Heart left ventricle (tissue), 13 donors: ENCODE results near the gene KRT77.

Experiments used
- CTCF ChIP-seq, 12 donors: fragments of 200-600 bp; sonication (generic) in 4 of 12; IDR thresholded peaks; one replicate each; pipeline versions ENCODE4 v1.5.0 to v1.8.0; 2018 to 2022; ENCODE audit warnings: antibody characterized with exemption in 12 of 12, mild to moderate bottlenecking in 5 of 12
- POLR2A ChIP-seq, 2 donors: fragments of 450-650 bp; IDR thresholded peaks; one replicate each; pipeline ENCODE4 v1.6.1; 2017; ENCODE audit warnings: antibody characterized with exemption in 2 of 2, mild to moderate bottlenecking in 2 of 2, moderate library complexity in 2 of 2
- donor health status: ischemic (EF 13 %, LVEDD 7.1; RV severe dilation, severe dysfunction).
- donor health status: DM: no; HTN: yes; CAD: no.
- donor health status: DM: no; HTN: no; CAD: no.
- donor health status: ischemic (EF 25% LVEDD 6.9; RV normal size, moderate dysfunction).
- donor health status: ischemic (EF 25% LVEDD 5.7; RV mildly dilated, moderate dysfunction).
- donor health status: ischemic (EF 35%, LVEDD 5.7; RV mildly dilated, moderate dysfunction).
- donor health status: nonischemic (EF 11% LVEDD 7.7; RV severe dilation, severe dysfunction).
- donor health status: DM: yes; HTN: yes; CAD: no.
- donor health status: PGD.
- donor health status: ischemic (EF 29% LVEDD 5.4; RV normal size, mild dysfunction).
- donor health status: nonischemic (EF 23%, LVEDD 6.1; RV moderate dilation, normal function).

- TF ChIP-seq POLR2A (IDR thresholded peaks at IDR 0.05), result no peak
- no peak for TF ChIP-seq CTCF (IDR thresholded peaks at IDR 0.05)
These were observed 1.1 kb upstream of the KRT77 start for GRCh38 chr12:52704464-52704863.
